ENCODE data around the gene DNTT. TPM values are rescaled to one million over a fixed set of nuclear protein-coding genes. Genes with fewer than 3 reads are reported as not detected.
"Not testable (repeated sequence)": the region's sequence is repeated elsewhere in the genome, so short reads cannot be mapped to it uniquely, and the experiment has no call there.

DNTT gene
- total RNA-seq, 2 experiments from 2014 or later, result not detected

DNA sequence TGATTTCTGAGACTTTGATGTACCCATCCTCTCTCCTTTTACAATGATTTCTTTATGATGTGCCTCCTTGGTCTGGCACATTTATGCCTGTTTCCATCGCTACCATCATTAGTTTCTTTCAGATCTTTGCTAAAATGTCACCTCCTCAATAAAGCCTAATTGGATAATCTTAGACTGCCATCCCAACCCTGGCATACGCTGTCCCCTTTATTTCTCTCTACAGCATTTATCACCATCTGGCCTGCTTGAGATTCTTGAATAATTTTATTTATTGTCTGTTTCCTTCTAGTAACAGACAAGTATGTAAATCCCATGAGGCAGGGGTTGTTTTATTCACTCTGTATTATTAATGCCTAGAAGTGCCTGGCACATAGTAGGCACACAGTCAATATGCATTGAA is 6.7 kb upstream of the DNTT start:
- ChIA-PET CTCF (interaction anchor here (6.0 to 7.4 kb wide), 2 partner anchors 68 to 280 kb away, joined by 40 to 63 read pairs; no protein-coding TSS in a partner anchor), POLR2A (no interaction called here)
- DNase-seq (no peak), ATAC-seq (no peak)
- peaks cover 6% of the 10 kb centered on the region for H3K27me3 Mint-ChIP-seq (ENCODE audit: low read depth)
- H3K36me3 Mint-ChIP-seq (ENCODE audit: low read depth), result no peaks in the 10 kb centered on the region
- H3K9me3 Mint-ChIP-seq (ENCODE audit: insufficient read depth), result no peaks in the 10 kb centered on the region
- no peak overlapping the region for H3K27ac Mint-ChIP-seq
- H3K4me3 Mint-ChIP-seq, result no peak overlapping the region
- H3K4me1 Mint-ChIP-seq (ENCODE audit: low read depth), result peaks cover 20% of the 10 kb centered on the region

DNA sequence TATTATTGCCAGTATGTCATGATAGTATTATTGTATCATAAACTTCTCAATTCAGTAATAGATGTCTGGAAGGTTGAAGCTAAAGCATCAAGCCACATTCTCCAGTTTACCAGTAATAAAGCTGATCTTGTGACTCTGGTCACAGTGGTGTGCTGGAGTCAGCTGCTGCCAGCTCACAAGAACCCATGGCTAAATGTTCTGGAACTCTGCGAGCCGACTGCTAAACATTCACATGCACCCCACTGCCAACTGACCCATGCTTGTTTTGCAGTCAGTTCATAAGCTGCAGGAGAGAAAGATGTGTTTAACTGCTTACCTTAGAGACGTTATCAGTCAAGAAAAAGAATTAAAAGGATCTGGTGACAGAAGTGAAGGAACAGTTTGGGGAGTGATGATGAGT is 5.9 kb upstream of the DNTT start:
- DNase-seq (no peak), ATAC-seq (no peak)
- Mint-ChIP-seq H3K27me3 (ENCODE audit: low read depth) (peaks cover 6% of the 10 kb centered on the region), H3K4me3 (no peak overlapping the region), H3K36me3 (ENCODE audit: low read depth) (no peaks in the 10 kb centered on the region), H3K4me1 (ENCODE audit: low read depth) (peaks cover 19% of the 10 kb centered on the region), H3K27ac (no peak overlapping the region), H3K9me3 (ENCODE audit: insufficient read depth) (no peaks in the 10 kb centered on the region)
- ChIA-PET POLR2A (no interaction called here), CTCF (interaction anchor here (1.4 to 6.0 kb wide), 3 partner anchors 11 to 69 kb away, joined by 4 to 40 read pairs (median 9); no protein-coding TSS in a partner anchor)

DNA sequence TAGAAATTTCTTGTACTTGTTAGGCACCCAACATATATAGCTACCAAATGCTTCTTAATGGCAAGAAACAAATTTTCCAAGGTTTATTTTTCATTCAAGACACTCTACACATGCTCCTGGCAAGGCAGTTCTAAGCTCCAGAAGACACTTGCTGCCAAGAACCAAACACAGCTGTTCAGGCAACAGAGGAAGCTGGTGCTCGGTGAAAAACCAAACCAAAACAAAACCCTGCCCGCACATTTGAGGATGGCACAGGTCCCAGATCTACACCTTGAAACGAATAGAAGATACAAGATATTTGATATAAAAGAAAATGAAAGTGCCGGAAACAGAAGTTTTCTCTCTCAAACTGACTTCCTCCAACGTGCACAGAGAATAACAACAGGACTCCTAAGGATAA is 4.9 kb upstream of the DNTT start:
- ChIA-PET POLR2A (no interaction called here), CTCF (interaction anchor here (0.8 to 6.0 kb wide), 5 partner anchors 12 to 283 kb away, joined by 4 to 40 read pairs (median 7); no protein-coding TSS in a partner anchor)
- peaks cover 17% of the 10 kb centered on the region for H3K4me1 Mint-ChIP-seq (ENCODE audit: low read depth)
- ATAC-seq (no peak), DNase-seq (peak; percentile 30)
- H3K27me3 Mint-ChIP-seq (ENCODE audit: low read depth), result peaks cover 4% of the 10 kb centered on the region
- peak overlapping the region; percentile 63 for H3K27ac Mint-ChIP-seq
- no peaks in the 10 kb centered on the region for H3K9me3 Mint-ChIP-seq (ENCODE audit: insufficient read depth)
- no peaks in the 10 kb centered on the region for H3K36me3 Mint-ChIP-seq (ENCODE audit: low read depth)
- peak overlapping the region; percentile 42 for H3K4me3 Mint-ChIP-seq

DNA sequence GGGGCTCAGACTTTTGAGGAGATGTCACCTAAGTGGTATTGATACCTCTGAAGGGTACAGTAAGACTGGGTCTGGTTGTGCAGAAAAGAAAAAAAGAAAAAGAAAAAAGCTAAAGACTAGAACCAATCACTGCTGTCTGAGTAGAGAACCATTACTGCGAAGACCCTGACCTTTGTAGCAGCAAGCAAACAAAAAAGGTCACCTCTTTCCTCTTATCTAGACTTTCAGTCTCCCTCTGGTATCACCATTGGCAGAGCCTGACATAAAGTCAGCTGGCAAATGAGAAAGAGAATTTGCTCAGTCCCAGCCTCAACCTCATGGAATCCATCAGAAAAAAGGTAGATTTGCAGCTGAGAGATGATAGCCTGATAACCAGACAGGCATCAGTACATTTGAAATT is 2.6 kb upstream of the DNTT start:
- no peaks in the 10 kb centered on the region for H3K9me3 Mint-ChIP-seq (ENCODE audit: insufficient read depth)
- H3K36me3 Mint-ChIP-seq (ENCODE audit: low read depth), result no peaks in the 10 kb centered on the region
- no peak for DNase-seq
- ATAC-seq, result no peak
- CTCF ChIA-PET, result interaction anchor here (1.0 to 6.0 kb wide), 4 partner anchors 13 to 168 kb away, joined by 3 to 40 read pairs (median 3); no protein-coding TSS in a partner anchor
- POLR2A ChIA-PET, result interaction anchor here (1.2 kb wide), 1 partner anchor 117 kb away, joined by 3 read pairs; no protein-coding TSS in a partner anchor
- H3K27me3 Mint-ChIP-seq (ENCODE audit: low read depth), result peaks cover 17% of the 10 kb centered on the region
- H3K27ac Mint-ChIP-seq, result no peak overlapping the region
- H3K4me1 Mint-ChIP-seq (ENCODE audit: low read depth), result peaks cover 10% of the 10 kb centered on the region
- H3K4me3 Mint-ChIP-seq, result no peak overlapping the region

DNA sequence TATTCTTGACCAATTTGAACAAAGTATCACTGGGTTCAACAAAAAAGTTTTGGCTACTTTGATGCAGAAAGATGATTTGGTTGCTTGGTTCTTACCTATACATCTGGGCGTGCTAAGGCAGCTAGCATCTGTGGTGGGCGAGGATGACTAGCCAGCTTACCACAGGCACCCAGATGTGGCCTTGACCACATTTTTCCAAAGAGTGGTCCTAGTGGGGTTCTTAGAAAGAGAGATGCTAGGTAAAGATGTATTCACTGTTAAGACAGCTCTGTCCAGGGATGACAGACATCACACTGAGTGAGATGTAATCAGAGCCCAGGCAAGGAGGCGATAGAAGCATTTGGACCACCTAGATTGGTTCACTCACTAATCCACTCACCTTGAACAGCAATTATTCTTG is 785 bp downstream of the DNTT start:
- no peak overlapping the region for H3K4me3 Mint-ChIP-seq
- no peak for ATAC-seq
- CTCF ChIA-PET, result interaction anchor here (1.3 to 2.5 kb wide), 2 partner anchors 70 to 76 kb away, joined by 3 to 8 read pairs; no protein-coding TSS in a partner anchor

DNA sequence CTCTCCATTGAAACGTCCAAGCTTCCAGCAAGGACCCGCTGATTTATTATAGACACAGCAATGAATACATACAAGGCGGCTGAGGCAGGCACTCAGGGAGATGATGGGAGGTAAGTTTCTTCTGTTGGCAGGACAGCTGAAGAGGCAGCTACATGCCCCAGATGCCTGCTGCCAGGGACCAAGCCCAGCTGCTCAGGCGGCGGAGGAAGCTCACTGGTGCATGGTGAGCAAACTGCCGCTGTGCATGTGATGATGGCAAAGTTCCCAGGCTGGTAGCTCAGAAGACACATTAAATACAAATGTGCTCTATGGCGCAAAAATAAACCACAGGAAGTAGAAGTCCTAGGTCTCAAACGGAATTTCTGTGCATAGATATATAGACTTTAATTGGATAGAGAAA is 2.3 kb downstream of the DNTT start:
- CTCF ChIA-PET, result interaction anchor here (1.0 to 4.0 kb wide), 3 partner anchors 33 to 77 kb away, joined by 3 to 17 read pairs (median 8); no protein-coding TSS in a partner anchor
- H3K9me3 Mint-ChIP-seq (ENCODE audit: insufficient read depth), result no peaks in the 10 kb centered on the region
- no peak overlapping the region for H3K4me3 Mint-ChIP-seq
- H3K36me3 Mint-ChIP-seq (ENCODE audit: low read depth), result no peaks in the 10 kb centered on the region
- peaks cover 4% of the 10 kb centered on the region for H3K4me1 Mint-ChIP-seq (ENCODE audit: low read depth)
- DNase-seq (no peak), ATAC-seq (no peak)
- POLR2A ChIA-PET, result interaction anchor here (0.7 kb wide), 1 partner anchor 10 kb away, joined by 3 read pairs; no protein-coding TSS in a partner anchor
- no peak overlapping the region for H3K27ac Mint-ChIP-seq
- peaks cover 21% of the 10 kb centered on the region for H3K27me3 Mint-ChIP-seq (ENCODE audit: low read depth)

More for the DNA sequence above, 785 bp downstream of the DNTT start:
- peaks cover 5% of the 10 kb centered on the region for H3K4me1 Mint-ChIP-seq (ENCODE audit: low read depth)
- no peaks in the 10 kb centered on the region for H3K9me3 Mint-ChIP-seq (ENCODE audit: insufficient read depth)
- peaks cover 21% of the 10 kb centered on the region for H3K27me3 Mint-ChIP-seq (ENCODE audit: low read depth)
- H3K36me3 Mint-ChIP-seq (ENCODE audit: low read depth), result no peaks in the 10 kb centered on the region
- POLR2A ChIA-PET, result no interaction called here
- H3K27ac Mint-ChIP-seq, result no peak overlapping the region
- DNase-seq, result no peak

DNA sequence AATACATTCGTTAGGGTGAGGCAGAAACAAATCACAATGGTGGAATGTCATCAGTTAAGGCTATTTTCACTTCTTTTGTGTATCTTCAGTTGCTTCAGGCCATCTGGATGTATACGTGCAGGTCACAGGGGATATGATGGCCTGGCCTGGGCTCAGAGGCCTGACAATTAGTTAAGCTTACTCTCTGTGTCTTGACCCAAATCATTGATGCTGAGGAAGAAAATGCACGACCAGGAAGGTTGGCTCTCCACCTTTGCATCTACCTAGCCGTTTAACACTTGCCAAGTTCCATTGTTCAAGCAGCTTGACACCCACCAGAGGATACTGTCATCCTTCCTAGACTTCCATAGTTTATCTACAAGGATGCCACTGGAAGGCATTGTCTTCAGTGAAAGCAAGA is 4.6 kb downstream of the DNTT start:
- ATAC-seq; H3K4me1 Mint-ChIP-seq (ENCODE audit: low read depth); H3K36me3 Mint-ChIP-seq (ENCODE audit: low read depth); DNase-seq; POLR2A ChIA-PET; H3K4me3 Mint-ChIP-seq; H3K27ac Mint-ChIP-seq; H3K9me3 Mint-ChIP-seq (ENCODE audit: insufficient read depth): not testable (repeated sequence)
- CTCF ChIA-PET, result interaction anchor here (1.1 to 4.0 kb wide), 3 partner anchors 16 to 292 kb away, joined by 3 to 17 read pairs (median 3); no protein-coding TSS in a partner anchor
- peaks cover 24% of the 10 kb centered on the region for H3K27me3 Mint-ChIP-seq (ENCODE audit: low read depth)

DNA sequence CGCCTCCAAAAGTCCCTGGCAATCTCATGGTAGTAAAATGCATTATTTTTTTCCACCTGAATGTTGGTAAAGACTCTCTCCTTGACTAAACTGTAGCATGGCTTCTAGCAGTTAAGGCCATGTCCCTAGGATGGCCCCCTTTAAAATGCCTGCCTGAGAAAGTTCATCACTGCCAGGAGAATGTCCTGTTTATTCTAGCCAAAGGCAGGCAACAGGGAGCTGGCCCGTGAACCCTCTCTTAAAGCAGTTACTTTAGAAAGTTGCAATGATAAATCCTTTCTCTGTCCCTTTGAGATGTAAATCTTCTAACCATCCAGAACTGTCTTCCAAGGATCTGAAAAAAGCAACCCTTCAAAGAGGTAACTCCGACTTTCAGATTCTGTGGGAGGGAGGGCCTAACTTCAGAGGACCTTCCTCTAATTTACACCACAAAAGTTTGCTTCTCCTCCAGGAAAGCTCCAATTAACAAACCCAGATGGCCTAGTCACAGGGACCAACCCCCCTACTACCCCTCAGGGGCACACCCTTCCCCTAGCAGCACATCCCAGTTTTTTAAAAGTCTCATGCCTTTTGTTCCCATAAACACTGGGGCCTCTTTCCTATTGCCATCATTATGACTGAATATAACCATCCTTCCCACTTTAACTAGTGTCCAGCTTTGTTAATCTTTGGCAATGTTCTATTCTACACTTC is 5.5 kb downstream of the DNTT start:
- Mint-ChIP-seq H3K27me3 (ENCODE audit: low read depth) (peaks cover 19% of the 10 kb centered on the region), H3K27ac (no peak overlapping the region), H3K36me3 (ENCODE audit: low read depth) (no peaks in the 10 kb centered on the region), H3K4me3 (no peak overlapping the region), H3K4me1 (ENCODE audit: low read depth) (peaks cover 2% of the 10 kb centered on the region), H3K9me3 (ENCODE audit: insufficient read depth) (no peaks in the 10 kb centered on the region)
- DNase-seq, result no peak
- POLR2A ChIA-PET, result no interaction called here
- CTCF ChIA-PET, result interaction anchor here (1.3 to 4.0 kb wide), 3 partner anchors 22 to 80 kb away, joined by 3 to 17 read pairs (median 3); no protein-coding TSS in a partner anchor
- no peak for ATAC-seq

DNA sequence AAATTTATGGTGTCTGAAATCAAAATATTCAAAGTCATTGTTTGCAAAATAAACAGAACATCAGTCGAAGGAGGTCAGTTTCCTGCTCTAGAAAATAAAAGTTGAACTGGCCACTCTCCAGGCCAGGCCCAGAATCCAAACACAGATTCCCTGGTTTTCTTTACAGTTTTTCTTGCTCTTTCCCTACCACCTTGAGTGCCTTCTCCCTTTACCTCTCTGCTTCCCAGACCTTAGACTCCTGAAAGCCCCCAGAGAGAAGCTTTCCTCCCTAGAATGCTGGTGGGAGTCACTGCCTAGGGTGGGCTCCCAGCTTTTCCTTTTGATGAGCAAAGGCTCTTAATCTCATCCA is 6.1 kb downstream of the DNTT start:
- ChIA-PET CTCF (interaction anchor here (1.3 to 4.0 kb wide), 3 partner anchors 23 to 80 kb away, joined by 3 to 17 read pairs (median 3); no protein-coding TSS in a partner anchor), POLR2A (no interaction called here)
- Mint-ChIP-seq H3K9me3 (ENCODE audit: insufficient read depth) (no peaks in the 10 kb centered on the region), H3K4me1 (ENCODE audit: low read depth) (peaks cover 2% of the 10 kb centered on the region), H3K27ac (no peak overlapping the region), H3K27me3 (ENCODE audit: low read depth) (peaks cover 14% of the 10 kb centered on the region), H3K4me3 (no peak overlapping the region), H3K36me3 (ENCODE audit: low read depth) (no peaks in the 10 kb centered on the region)
- DNase-seq (no peak), ATAC-seq (no peak)

DNA sequence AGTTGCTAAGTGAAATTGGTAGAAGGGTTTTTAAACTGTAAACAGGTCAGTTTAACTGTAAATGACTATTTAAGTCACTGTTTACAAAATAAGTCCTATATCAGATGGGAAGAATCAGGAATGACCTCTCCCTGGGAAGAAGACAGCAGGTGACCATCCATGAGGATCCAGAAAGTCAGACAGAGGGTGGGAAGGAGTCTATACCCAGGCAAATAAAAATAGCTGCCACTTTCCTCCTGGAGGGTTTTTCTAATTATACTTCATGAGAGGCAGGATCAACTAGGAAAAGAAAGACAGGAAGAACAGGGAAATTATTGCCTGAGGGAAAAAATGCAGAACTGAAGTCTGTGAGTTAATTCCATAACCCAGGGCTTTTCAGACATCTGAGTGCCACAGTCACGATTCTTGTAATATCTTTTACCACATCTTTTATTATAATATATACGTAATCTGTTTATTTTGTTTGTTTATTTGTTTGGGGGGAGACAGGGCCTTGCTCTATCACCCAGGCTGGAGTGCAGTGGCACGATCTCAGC is 7.0 kb downstream of the DNTT start:
- no peak for DNase-seq
- H3K9me3 Mint-ChIP-seq (ENCODE audit: insufficient read depth), result no peaks in the 10 kb centered on the region
- POLR2A ChIA-PET, result no interaction called here
- H3K36me3 Mint-ChIP-seq (ENCODE audit: low read depth), result no peaks in the 10 kb centered on the region
- no peak overlapping the region for H3K27ac Mint-ChIP-seq
- no peak for ATAC-seq
- H3K27me3 Mint-ChIP-seq (ENCODE audit: low read depth), result peaks cover 12% of the 10 kb centered on the region
- CTCF ChIA-PET, result interaction anchor here (1.7 kb wide), 1 partner anchor 24 kb away, joined by 3 read pairs; no protein-coding TSS in a partner anchor
- no peak overlapping the region for H3K4me3 Mint-ChIP-seq
- H3K4me1 Mint-ChIP-seq (ENCODE audit: low read depth), result peaks cover 2% of the 10 kb centered on the region

DNA sequence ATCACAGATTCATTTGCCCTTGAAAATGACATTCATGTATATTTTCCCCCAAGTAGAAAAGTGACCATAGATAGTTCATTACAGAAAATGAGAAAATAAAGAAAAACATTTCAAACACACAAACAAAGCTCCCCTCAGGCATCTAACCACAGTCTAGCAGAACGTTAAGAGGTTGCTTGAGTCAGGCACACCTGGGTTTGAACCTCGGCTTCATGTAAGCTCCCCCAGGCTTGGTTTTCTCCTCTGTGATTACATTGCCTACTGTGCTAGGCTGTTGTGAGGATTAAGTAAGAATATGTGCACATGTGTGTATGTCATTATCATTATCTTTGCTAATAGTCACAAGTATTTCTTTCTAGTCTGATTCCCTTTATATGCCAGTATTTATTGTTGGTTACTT is 9.1 kb downstream of the DNTT start:
- no peak overlapping the region for H3K4me3 Mint-ChIP-seq
- H3K27ac Mint-ChIP-seq, result no peak overlapping the region
- DNase-seq, result no peak
- no peaks in the 10 kb centered on the region for H3K4me1 Mint-ChIP-seq (ENCODE audit: low read depth)
- H3K36me3 Mint-ChIP-seq (ENCODE audit: low read depth), result no peaks in the 10 kb centered on the region
- no peaks in the 10 kb centered on the region for H3K9me3 Mint-ChIP-seq (ENCODE audit: insufficient read depth)
- H3K27me3 Mint-ChIP-seq (ENCODE audit: low read depth), result peaks cover 9% of the 10 kb centered on the region
- ATAC-seq, result no peak
- CTCF ChIA-PET, result interaction anchor here (1.4 kb wide), 1 partner anchor 9 kb away, joined by 5 read pairs; no protein-coding TSS in a partner anchor
- POLR2A ChIA-PET, result no interaction called here
